ENCODE results near the gene RNF138. TPM values are rescaled to one million over a fixed set of nuclear protein-coding genes. Genes with fewer than 3 reads are reported as not detected.

Gene RNF138
- total and polyA plus RNA-seq, 2 donors (not counting 1 experiment from before 2014, with no cell fraction given) = 30.9 to 60.8 TPM

GRCh38 chr18:32104516-32104915, 12.8 kb downstream of the RNF138 start:
- H4K20me1 ChIP-seq (ENCODE audit: control insufficient read depth, insufficient read depth, low read length, poor library complexity, severe bottlenecking) = peaks cover 86% of the 10 kb centered on the region
- ChIA-PET POLR2A (no interaction called here), CTCF (no interaction called here)
- H3K4me1 ChIP-seq (ENCODE audit: control insufficient read depth in 2 of 2, insufficient read depth in 2 of 2, low read length in 2 of 2) = peaks cover 0 to 3% of the 10 kb centered on the region in 2 donors
- WGBS (ENCODE audit: insufficient coverage) = no CpG with 5 or more reads among the region's 2 CpGs
- Mint-ChIP-seq H3K27me3 (no peaks in the 10 kb centered on the region), H3K4me3 (no peak overlapping the region), H3K4me1 (peaks cover 32% of the 10 kb centered on the region), H3K9me3 (ENCODE audit: insufficient read depth) (no peaks in the 10 kb centered on the region), H3K27ac (no peak overlapping the region)
- ATAC-seq (ENCODE audit: low read depth) (no peak), DNase-seq (no peak)
- H3K27ac ChIP-seq (ENCODE audit: low read length in 2 of 2) = no peak overlapping the region
- H2AFZ ChIP-seq (ENCODE audit: insufficient read depth, low read depth, low read length, poor library complexity, severe bottlenecking) = no peak overlapping the region
- peaks cover 96% of the 10 kb centered on the region for H3K79me2 ChIP-seq (ENCODE audit: control insufficient read depth, insufficient read depth, low read length)
- intact Hi-C loops (cut with micrococcal nuclease) = no loop called here
- no peak overlapping the region for H3K4me3 ChIP-seq (ENCODE audit: control extremely low read depth in 1 of 5, extremely low read depth in 1 of 5, insufficient read depth in 1 of 5, low read depth in 2 of 5, low read length in 4 of 5)
- peaks cover 0 to 12% (median 0%) of the 10 kb centered on the region in 3 donors for H3K9me3 ChIP-seq (ENCODE audit: control extremely low read depth in 1 of 3, control insufficient read depth in 2 of 3, insufficient read depth in 1 of 3, low read length in 2 of 3)
- no peaks in the 10 kb centered on the region for H3K27me3 ChIP-seq (replicated peaks in 1 of 4; ENCODE audit: control extremely low read depth in 1 of 4, control insufficient read depth in 3 of 4, insufficient read depth in 4 of 4, low read length in 3 of 4)
- no peak for TF ChIP-seq CTCF (IDR thresholded peaks at IDR 0.05)
- no peak for TF ChIP-seq EZH2 (IDR thresholded peaks at IDR 0.05; ENCODE audit: borderline replicate concordance, insufficient read depth, low read depth, low read length, poor library complexity, severe bottlenecking)
- no peak overlapping the region for H3K4me2 ChIP-seq (replicated peaks; ENCODE audit: low read depth, low read length, poor library complexity, severe bottlenecking)
- no peak overlapping the region for H3K9ac ChIP-seq (ENCODE audit: low read length)
- peaks cover 3 to 17% of the 10 kb centered on the region in 2 experiments for H3K36me3 ChIP-seq (replicated peaks in 1 of 2; ENCODE audit: control extremely low read depth in 1 of 2, control insufficient read depth in 1 of 2, extremely low read depth in 1 of 2, insufficient read depth in 2 of 2, low read length in 1 of 2)

GRCh38 chr18:32110005-32110404, 18.3 kb downstream of the RNF138 start:
- intact Hi-C loops (cut with micrococcal nuclease) = no loop called here
- H3K9ac ChIP-seq (ENCODE audit: low read length) = no peak overlapping the region
- no peak overlapping the region for H3K4me2 ChIP-seq (replicated peaks; ENCODE audit: low read depth, low read length, poor library complexity, severe bottlenecking)
- ChIA-PET POLR2A (no interaction called here), CTCF (no interaction called here)
- no peak overlapping the region for H2AFZ ChIP-seq (ENCODE audit: insufficient read depth, low read depth, low read length, poor library complexity, severe bottlenecking)
- peaks cover 8 to 35% of the 10 kb centered on the region in 2 experiments for H3K36me3 ChIP-seq (replicated peaks in 1 of 2; ENCODE audit: control extremely low read depth in 1 of 2, control insufficient read depth in 1 of 2, extremely low read depth in 1 of 2, insufficient read depth in 2 of 2, low read length in 1 of 2)
- H3K27me3 ChIP-seq (replicated peaks in 1 of 4; ENCODE audit: control extremely low read depth in 1 of 4, control insufficient read depth in 3 of 4, insufficient read depth in 4 of 4, low read length in 3 of 4) = no peaks in the 10 kb centered on the region
- no peaks in the 10 kb centered on the region for H3K9me3 Mint-ChIP-seq (ENCODE audit: insufficient read depth)
- TF ChIP-seq EZH2 (IDR thresholded peaks at IDR 0.05; ENCODE audit: borderline replicate concordance, insufficient read depth, low read depth, low read length, poor library complexity, severe bottlenecking) (no peak), CTCF (IDR thresholded peaks at IDR 0.05) (no peak)
- no peak overlapping the region for H3K27ac Mint-ChIP-seq
- no CpG with 5 or more reads among the region's 3 CpGs for WGBS (ENCODE audit: insufficient coverage)
- H3K4me3 Mint-ChIP-seq = no peak overlapping the region
- H3K4me3 ChIP-seq (ENCODE audit: control extremely low read depth in 1 of 5, extremely low read depth in 1 of 5, insufficient read depth in 1 of 5, low read depth in 2 of 5, low read length in 4 of 5) = no peak overlapping the region
- no peak overlapping the region for H3K27ac ChIP-seq (ENCODE audit: low read length in 2 of 2)
- ATAC-seq (ENCODE audit: low read depth) (no peak), DNase-seq (no peak)
- H3K27me3 Mint-ChIP-seq = no peaks in the 10 kb centered on the region
- H3K4me1 Mint-ChIP-seq = peaks cover 36% of the 10 kb centered on the region
- peaks cover 0 to 8% (median 0%) of the 10 kb centered on the region in 3 donors for H3K9me3 ChIP-seq (ENCODE audit: control extremely low read depth in 1 of 3, control insufficient read depth in 2 of 3, insufficient read depth in 1 of 3, low read length in 2 of 3)
- H4K20me1 ChIP-seq (ENCODE audit: control insufficient read depth, insufficient read depth, low read length, poor library complexity, severe bottlenecking) = peaks cover 87% of the 10 kb centered on the region
- peaks cover 0 to 3% of the 10 kb centered on the region in 2 donors for H3K4me1 ChIP-seq (ENCODE audit: control insufficient read depth in 2 of 2, insufficient read depth in 2 of 2, low read length in 2 of 2)
- peaks cover 99% of the 10 kb centered on the region for H3K79me2 ChIP-seq (ENCODE audit: control insufficient read depth, insufficient read depth, low read length)

All from B cell (primary cell).